Measurements from ENCODE around the gene COL23A1.

The COL23A1 gene

GRCh38 chr5:178328826-178329730 lies 261.1 kb downstream of the COL23A1 start:
- no peak for DNase-seq
- TF ChIP-seq POLR2A (IDR thresholded peaks at IDR 0.05; ENCODE audit: low read length) (no peak), GATA1 (IDR thresholded peaks at IDR 0.05; ENCODE audit: low read depth, low read length) (no peak)

- TF ChIP-seq GATA1 (IDR thresholded peaks at IDR 0.05; ENCODE audit: low read depth, low read length) (no peak), POLR2A (IDR thresholded peaks at IDR 0.05; ENCODE audit: low read length) (no peak)
- DNase-seq: no peak
Measured at GRCh38 chr5:178327931-178328711, 262.1 kb downstream of the COL23A1 start.

- no peak for DNase-seq
- no peak for TF ChIP-seq GATA1 (IDR thresholded peaks at IDR 0.05; ENCODE audit: low read depth, low read length)
- no peak for TF ChIP-seq POLR2A (IDR thresholded peaks at IDR 0.05; ENCODE audit: low read length)
Measured at GRCh38 chr5:178327446-178327845, 262.7 kb downstream of the COL23A1 start.

GRCh38 chr5:178326374-178326715 lies 263.8 kb downstream of the COL23A1 start:
- TF ChIP-seq POLR2A (IDR thresholded peaks at IDR 0.05; ENCODE audit: low read length): no peak
- TF ChIP-seq GATA1 (IDR thresholded peaks at IDR 0.05; ENCODE audit: low read depth, low read length): no peak

GRCh38 chr5:178325679-178326373 lies 264.4 kb downstream of the COL23A1 start:
- no peak for DNase-seq
- no peak for TF ChIP-seq POLR2A (IDR thresholded peaks at IDR 0.05; ENCODE audit: low read length)
- TF ChIP-seq GATA1 (IDR thresholded peaks at IDR 0.05; ENCODE audit: low read depth, low read length): no peak

More at GRCh38 chr5:178326374-178326715, 263.8 kb downstream of the COL23A1 start:
- DNase-seq: no peak

- DNase-seq: no peak
- no peak for TF ChIP-seq GATA1 (IDR thresholded peaks at IDR 0.05; ENCODE audit: low read depth, low read length)
- no peak for TF ChIP-seq POLR2A (IDR thresholded peaks at IDR 0.05; ENCODE audit: low read length)
Measured at GRCh38 chr5:178325311-178325678, 264.9 kb downstream of the COL23A1 start.

- no peak for DNase-seq
- TF ChIP-seq POLR2A (IDR thresholded peaks at IDR 0.05; ENCODE audit: low read length) (no peak), GATA1 (IDR thresholded peaks at IDR 0.05; ENCODE audit: low read depth, low read length) (no peak)
Measured at GRCh38 chr5:178324481-178325310, 265.5 kb downstream of the COL23A1 start.

- no peak for DNase-seq
- TF ChIP-seq GATA1 (IDR thresholded peaks at IDR 0.05; ENCODE audit: low read depth, low read length) (no peak), POLR2A (IDR thresholded peaks at IDR 0.05; ENCODE audit: low read length) (no peak)
Measured at GRCh38 chr5:178323961-178324360, 266.2 kb downstream of the COL23A1 start.

- TF ChIP-seq POLR2A (IDR thresholded peaks at IDR 0.05; ENCODE audit: low read length): no peak
- TF ChIP-seq GATA1 (IDR thresholded peaks at IDR 0.05; ENCODE audit: low read depth, low read length): no peak
- DNase-seq: no peak
Measured at GRCh38 chr5:178323541-178323865, 266.7 kb downstream of the COL23A1 start.

GRCh38 chr5:178322736-178323540 lies 267.3 kb downstream of the COL23A1 start:
- no peak for TF ChIP-seq GATA1 (IDR thresholded peaks at IDR 0.05; ENCODE audit: low read depth, low read length)
- TF ChIP-seq POLR2A (IDR thresholded peaks at IDR 0.05; ENCODE audit: low read length): no peak
- no peak for DNase-seq

- TF ChIP-seq GATA1 (IDR thresholded peaks at IDR 0.05; ENCODE audit: low read depth, low read length) (no peak), POLR2A (IDR thresholded peaks at IDR 0.05; ENCODE audit: low read length) (no peak)
- no peak for DNase-seq
Measured at GRCh38 chr5:178320281-178320855, 269.8 kb downstream of the COL23A1 start.

GRCh38 chr5:178319541-178320041 lies 270.6 kb downstream of the COL23A1 start:
- TF ChIP-seq GATA1 (IDR thresholded peaks at IDR 0.05; ENCODE audit: low read depth, low read length): no peak
- no peak for TF ChIP-seq POLR2A (IDR thresholded peaks at IDR 0.05; ENCODE audit: low read length)

More at GRCh38 chr5:178319541-178320041, 270.6 kb downstream of the COL23A1 start:
- no peak for DNase-seq
